Measurements from ENCODE around the gene ATP6V1F.

ATP6V1F gene

DNA sequence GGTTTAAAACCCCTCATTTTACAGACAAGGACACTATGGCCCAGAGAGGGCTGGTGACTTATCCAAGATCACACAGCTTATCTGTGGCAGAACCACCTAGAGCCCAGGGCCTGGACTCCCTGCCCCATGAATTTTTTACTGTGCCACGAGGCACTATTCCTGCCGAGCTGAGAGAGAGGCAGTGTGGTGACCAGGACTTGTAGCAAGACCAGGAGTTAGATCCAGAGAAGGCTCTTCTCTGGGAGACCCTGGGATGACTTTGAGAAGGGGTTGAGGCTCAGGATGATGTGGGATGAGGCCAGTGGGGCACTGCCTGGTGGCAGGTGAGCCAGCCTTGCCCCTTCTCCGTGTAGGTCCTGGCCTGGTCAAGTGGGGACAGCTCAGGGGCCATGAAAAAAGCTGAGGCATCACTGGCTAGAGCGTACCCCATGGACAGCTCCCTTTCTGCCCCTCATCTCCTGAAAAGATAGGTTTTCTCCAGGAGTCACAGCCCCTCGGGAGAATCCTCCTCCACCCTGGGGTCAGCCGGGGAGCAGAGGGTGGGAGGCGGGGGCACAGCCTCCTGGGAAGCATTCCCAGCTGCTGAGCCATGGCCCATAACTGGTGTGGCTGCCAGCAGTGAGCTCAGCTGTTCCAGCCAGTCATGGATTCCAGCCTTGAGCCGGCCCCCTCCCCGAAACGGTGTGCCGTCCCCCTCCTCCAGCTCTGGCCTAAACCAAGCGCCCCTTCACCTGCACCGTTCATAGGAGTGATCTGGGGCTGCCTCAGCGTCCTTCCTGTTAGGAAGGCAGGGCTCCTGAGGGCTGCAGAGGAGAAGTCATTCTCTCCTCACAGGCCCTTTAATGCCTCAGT, 26.6 kb upstream of the ATP6V1F start:
- no peak for DNase-seq

- no peak for DNase-seq
These were observed 25.8 kb upstream of the ATP6V1F start for GRCh38 chr7:128836729-128837348.

- DNase-seq: no peak
These were observed 25.1 kb upstream of the ATP6V1F start for GRCh38 chr7:128837521-128837921.

DNA sequence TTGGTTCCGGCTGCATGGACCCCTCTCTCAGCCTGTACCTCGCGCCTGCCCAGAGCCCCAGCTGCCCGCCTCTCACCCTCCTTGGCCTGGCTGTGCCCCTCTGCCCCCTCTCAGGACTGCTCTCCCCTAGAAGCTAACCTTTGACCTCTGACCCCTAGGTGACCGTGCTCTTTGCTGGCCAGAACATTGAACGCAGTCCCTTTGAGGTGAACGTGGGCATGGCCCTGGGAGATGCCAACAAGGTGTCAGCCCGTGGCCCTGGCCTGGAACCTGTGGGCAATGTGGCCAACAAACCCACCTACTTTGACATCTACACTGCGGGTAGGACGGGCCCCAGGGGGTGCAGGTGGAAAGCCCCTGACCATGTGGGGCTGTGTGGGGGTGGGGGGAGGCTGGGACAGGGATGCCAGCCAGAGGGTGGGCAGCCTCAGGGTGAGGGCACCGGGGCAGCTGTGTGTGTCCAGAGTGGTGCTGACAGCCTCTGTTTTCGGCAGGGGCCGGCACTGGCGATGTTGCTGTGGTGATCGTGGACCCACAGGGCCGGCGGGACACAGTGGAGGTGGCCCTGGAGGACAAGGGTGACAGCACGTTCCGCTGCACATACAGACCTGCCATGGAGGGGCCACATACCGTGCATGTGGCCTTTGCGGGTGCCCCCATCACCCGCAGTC, 24.4 kb upstream of the ATP6V1F start:
- DNase-seq: no peak

GRCh38 chr7:128838981-128839731, 23.5 kb upstream of the ATP6V1F start:
- DNase-seq: no peak

- DNase-seq: no peak
These were observed 22.9 kb upstream of the ATP6V1F start for GRCh38 chr7:128839751-128840177.

DNA sequence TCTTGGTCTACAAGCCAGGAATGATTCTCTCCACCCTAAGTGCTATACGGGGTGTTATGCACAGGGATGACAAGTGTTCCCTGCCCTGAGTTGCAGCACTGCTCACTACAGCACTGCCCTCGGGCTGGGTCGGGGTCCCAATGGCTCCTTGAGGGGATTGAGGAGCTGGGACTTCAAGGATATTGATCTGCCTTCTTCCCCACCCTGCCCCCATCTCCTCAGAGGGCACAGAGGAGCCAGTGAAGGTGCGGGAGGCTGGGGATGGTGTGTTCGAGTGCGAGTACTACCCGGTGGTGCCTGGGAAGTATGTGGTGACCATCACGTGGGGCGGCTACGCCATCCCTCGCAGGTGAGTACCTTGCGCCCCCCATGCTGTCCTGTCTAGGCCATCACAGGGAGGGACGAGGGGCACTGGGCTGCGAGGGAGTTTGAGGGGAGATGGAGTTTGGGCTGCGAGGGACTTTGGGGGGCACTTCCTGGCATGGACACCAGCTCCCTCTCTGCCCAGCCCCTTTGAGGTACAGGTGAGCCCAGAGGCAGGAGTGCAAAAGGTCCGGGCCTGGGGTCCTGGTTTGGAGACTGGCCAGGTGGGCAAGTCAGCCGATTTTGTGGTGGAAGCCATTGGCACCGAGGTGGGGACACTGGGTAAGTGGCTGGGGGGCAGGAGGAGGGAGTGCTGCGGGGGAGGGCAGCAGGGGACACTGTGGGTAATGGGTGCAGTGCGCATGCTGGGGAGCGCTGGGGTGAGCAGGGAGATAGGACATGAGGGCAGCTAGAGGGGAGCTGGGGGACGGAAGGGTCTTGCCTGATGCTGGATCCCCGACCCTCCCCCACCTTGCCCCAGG, 22.1 kb upstream of the ATP6V1F start:
- DNase-seq: no peak

- DNase-seq: no peak
These were observed 21.4 kb upstream of the ATP6V1F start for GRCh38 chr7:128841171-128841690.

GRCh38 chr7:128841921-128842673, 20.6 kb upstream of the ATP6V1F start:
- DNase-seq: peak; percentile 38

DNA sequence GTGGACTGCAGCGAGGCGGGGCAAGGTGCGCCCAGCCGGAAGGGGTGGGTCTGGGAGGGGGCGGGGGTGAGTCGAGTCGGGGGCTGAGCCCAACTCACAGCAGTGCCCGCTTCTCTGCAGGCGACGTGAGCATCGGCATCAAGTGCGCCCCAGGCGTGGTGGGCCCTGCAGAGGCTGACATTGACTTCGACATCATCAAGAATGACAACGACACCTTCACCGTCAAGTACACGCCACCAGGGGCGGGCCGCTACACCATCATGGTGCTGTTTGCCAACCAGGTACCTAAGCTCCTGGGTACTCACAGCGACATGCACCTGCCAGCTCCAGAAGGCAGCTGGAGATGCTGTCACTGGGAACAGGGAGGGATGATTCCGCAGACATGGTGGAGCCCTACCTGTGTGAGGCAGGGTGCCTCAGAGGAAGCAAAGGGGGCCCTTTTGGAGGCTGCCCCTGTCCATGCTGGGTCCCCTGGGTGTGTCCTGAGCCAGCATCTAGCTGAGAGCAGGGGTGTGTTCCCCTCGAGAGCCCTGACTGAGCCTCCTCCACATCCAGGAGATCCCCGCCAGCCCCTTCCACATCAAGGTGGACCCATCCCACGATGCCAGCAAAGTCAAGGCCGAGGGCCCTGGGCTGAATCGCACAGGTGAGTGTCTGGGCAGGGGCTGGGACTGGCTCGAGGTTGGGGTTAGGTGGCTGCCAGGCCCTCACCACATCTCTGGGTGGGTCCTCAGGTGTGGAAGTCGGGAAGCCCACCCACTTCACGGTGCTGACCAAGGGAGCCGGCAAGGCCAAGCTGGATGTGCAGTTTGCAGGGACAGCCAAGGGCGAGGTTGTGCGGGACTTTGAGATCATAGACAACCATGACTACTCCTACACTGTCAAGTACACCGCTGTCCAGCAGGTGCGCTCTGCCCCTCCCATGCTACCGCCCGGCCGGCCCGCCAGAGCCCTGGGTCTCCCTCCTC, 19.7 kb upstream of the ATP6V1F start:
- no peak for DNase-seq

GRCh38 chr7:128843938-128844621, 18.6 kb upstream of the ATP6V1F start:
- DNase-seq: no peak

DNA sequence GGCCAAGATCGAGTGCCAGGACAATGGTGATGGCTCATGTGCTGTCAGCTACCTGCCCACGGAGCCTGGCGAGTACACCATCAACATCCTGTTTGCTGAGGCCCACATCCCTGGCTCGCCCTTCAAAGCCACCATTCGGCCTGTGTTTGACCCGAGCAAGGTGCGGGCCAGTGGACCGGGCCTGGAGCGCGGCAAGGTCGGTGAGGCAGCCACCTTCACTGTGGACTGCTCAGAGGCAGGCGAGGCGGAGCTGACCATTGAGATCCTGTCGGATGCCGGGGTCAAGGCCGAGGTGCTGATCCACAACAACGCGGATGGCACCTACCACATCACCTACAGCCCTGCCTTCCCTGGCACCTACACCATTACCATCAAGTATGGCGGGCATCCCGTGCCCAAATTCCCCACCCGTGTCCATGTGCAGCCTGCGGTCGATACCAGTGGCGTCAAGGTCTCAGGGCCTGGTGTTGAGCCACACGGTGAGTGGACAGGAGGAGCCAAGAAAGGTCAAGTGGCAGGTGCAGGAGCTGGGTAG, 17.8 kb upstream of the ATP6V1F start:
- DNase-seq: no peak

GRCh38 chr7:128845475-128845874, 17.2 kb upstream of the ATP6V1F start:
- no peak for DNase-seq

- no peak for DNase-seq
These were observed 16.7 kb upstream of the ATP6V1F start for GRCh38 chr7:128845987-128846386.

GRCh38 chr7:128846781-128847444, 15.7 kb upstream of the ATP6V1F start:
- no peak for DNase-seq

GRCh38 chr7:128847721-128848211, 14.9 kb upstream of the ATP6V1F start:
- DNase-seq: no peak

DNA sequence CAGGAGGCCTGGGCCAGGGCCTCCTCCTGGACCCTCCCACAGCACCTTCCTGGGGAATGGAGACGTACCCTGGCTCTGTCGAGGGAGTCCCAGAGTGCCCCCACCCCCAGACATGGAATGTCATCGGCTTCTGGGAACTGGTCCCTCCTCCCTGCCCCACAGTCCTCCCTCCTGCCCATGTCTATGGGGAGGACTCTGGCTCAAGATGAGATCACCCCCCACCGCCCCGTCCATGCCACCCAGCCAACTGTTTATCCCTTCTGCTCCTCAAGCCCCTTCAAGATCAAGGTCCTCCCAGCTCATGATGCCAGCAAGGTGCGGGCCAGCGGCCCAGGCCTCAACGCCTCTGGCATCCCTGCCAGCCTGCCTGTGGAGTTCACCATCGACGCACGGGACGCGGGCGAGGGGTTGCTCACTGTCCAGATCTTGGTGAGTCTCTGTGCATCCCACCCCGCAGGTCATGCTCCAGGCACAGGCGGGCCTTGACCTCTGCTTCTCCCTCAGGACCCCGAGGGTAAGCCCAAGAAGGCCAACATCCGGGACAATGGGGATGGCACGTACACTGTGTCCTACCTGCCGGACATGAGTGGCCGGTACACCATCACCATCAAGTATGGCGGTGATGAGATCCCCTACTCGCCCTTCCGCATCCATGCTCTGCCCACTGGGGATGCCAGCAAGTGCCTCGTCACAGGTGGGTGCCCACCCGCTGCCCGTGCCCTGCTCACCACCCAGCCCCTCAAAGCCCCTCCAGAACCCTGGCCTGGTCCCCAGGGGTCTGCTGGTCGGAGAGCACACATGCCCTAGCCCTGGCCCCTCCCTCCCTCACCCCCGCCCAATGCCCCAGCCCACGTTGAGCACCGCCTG, 14.1 kb upstream of the ATP6V1F start:
- DNase-seq: no peak
